Hippocampal formation (tissue), 2 donors: ENCODE results near the gene ZNF416.

Experiments
- DNase-seq, 2 donors: peaks; one replicate each; lab custom pipeline; 2025; lab: John Stamatoyannopoulos, UW

The ZNF416 gene

GRCh38 chr19:57559008-57559403 is 19.7 kb downstream of the ZNF416 start:
- DNase-seq, result no peak

- no peak for DNase-seq
These were observed 20.2 kb downstream of the ZNF416 start for GRCh38 chr19:57558525-57558924.

GRCh38 chr19:57557659-57558058 is 21.1 kb downstream of the ZNF416 start:
- DNase-seq, result no peak

GRCh38 chr19:57552432-57552831 is 26.3 kb downstream of the ZNF416 start:
- no peak for DNase-seq

- no peak for DNase-seq
These were observed 32.2 kb downstream of the ZNF416 start for GRCh38 chr19:57546513-57546912.

GRCh38 chr19:57537953-57538547 is 40.7 kb downstream of the ZNF416 start:
- DNase-seq, result no peak

- DNase-seq, result peak; percentile 69 to 71
These were observed 51.4 kb downstream of the ZNF416 start, which contains the start of gene ZNF549 for GRCh38 chr19:57527136-57527881. ZNF549 (plus strand) TSS chr19:57527356; CDS start chr19:57527574, 218 bp downstream.
